Endothelial cell (in vitro differentiated cells): ENCODE data around the gene UNC119B. TPM values are rescaled to one million over a fixed set of nuclear protein-coding genes. Genes with fewer than 3 reads are reported as not detected.

ENCODE experiments used
- DNase-seq: peaks from one replicate; pipeline ENCODE4 v3.0.0; 2021; ENCODE audit warnings: low spot score
- H3K27ac Mint-ChIP-seq: one replicate; pipeline ENCODE4 v1.8.0; 2021; ENCODE audit warnings: mixed read lengths, inconsistent platforms; ENCODE audit not compliant: unreplicated experiment
- H3K27me3 Mint-ChIP-seq: one replicate; pipeline ENCODE4 v1.8.0; 2021; ENCODE audit warnings: mild to moderate bottlenecking, moderate library complexity, mixed read lengths, inconsistent platforms; ENCODE audit not compliant: unreplicated experiment
- H3K36me3 Mint-ChIP-seq: one replicate; pipeline ENCODE4 v1.8.0; 2021; ENCODE audit warnings: mild to moderate bottlenecking, low read depth, mixed read lengths, inconsistent platforms; ENCODE audit not compliant: unreplicated experiment
- H3K4me1 Mint-ChIP-seq: one replicate; pipeline ENCODE4 v1.8.0; 2021; ENCODE audit warnings: mild to moderate bottlenecking, mixed read lengths, inconsistent platforms; ENCODE audit not compliant: unreplicated experiment
- H3K4me3 Mint-ChIP-seq: one replicate; pipeline ENCODE4 v1.8.0; 2021; ENCODE audit warnings: mild to moderate bottlenecking, mixed read lengths, inconsistent platforms; ENCODE audit not compliant: unreplicated experiment
- H3K9me3 Mint-ChIP-seq: one replicate; pipeline ENCODE4 v1.8.0; 2021; ENCODE audit warnings: mixed read lengths, inconsistent platforms; ENCODE audit not compliant: unreplicated experiment
- CTCF ChIP-seq: fragments of 200-600 bp; sonication (generic); IDR thresholded peaks from one replicate; pipeline ENCODE4 v1.5.0; 2021; ENCODE audit warnings: antibody characterized with exemption; ENCODE audit not compliant: unreplicated experiment
- total RNA-seq: library from RNA; stranded (reverse); fragmentation: NEBNext Ultra II Directional; extraction: Animal tissue kit (Norgen Biotek cat#: 25700); gene quantifications from one replicate; pipeline ENCODE4 v1.2.1, GENCODE V29; 2021; ENCODE audit not compliant: unreplicated experiment

Gene UNC119B
- total RNA-seq, 1 donor from 2014 or later = 35.0 TPM

DNA sequence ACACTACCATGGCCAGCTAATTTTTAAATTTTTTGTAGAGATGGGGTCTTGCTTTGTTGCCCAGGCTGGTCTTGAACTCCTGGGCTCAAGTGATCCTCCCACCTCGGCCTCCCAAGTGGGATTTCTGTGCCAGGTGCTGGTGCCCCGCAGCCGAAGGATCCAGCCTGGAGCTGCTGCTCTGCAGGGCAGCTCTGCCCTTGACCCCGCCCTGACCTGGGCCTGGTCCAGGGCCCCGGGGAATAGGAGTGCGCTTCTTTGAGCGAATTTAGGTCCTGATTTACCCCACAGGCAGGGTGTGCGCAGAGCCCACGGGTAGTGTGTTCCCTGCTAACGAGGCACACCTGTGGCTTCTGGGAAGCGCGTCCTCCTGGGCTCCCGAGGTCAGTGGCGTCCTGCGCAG is 30.6 kb downstream of the UNC119B start:
- Mint-ChIP-seq H3K9me3 (no peaks in the 10 kb centered on the region), H3K36me3 (no peaks in the 10 kb centered on the region), H3K4me3 (no peak overlapping the region), H3K27ac (no peak overlapping the region), H3K27me3 (peaks cover 3% of the 10 kb centered on the region), H3K4me1 (no peaks in the 10 kb centered on the region)
- no peak for TF ChIP-seq CTCF
- no peak for DNase-seq

DNA sequence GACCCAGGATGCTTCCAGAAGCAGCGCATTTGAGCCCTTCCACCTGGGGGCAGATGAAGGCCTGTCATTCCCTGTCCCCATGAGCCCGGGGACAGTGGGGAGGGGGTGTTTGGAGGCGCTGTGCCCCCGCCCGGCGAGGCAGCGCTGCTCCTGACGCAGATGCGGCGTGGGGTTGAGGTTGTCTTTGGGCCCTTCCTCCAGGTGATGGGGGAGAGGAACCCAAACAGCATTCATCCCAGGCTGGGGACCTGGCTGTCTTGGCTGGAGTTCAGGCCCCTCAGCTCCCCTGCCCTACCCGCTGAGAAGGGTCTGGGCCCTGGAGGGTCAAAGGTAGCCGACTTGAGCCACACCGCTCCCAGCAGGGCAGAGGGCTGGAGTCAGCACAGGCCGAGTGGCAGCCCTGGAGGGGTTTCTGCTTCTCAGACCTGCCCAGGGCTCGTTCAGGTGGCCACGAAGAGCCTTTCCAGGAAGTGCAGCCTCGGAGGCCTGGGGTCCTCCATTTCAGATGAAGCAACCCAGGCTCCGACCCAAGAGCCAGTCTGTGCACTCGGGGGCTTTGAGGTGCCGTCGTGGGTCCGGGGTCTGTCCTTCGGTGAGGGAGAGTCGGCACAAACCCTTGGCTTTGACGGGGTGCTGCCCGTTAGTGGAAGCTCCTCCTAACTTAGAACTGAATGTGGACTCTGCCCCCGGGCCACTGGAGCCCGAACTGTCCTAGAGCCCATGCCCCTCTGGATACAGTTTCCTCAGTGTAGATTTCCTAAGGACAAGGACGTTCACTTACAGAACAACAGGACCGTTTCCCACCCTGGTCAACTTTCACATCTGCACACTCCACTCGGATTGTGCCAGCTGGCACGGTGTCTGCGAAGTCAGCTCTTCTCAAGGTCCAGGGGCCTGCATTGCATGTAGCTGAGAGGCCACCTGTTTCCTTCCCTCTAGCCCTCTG is 31.5 kb downstream of the UNC119B start:
- Mint-ChIP-seq H3K27me3 (peaks cover 3% of the 10 kb centered on the region), H3K9me3 (no peaks in the 10 kb centered on the region), H3K4me3 (no peak overlapping the region), H3K36me3 (no peaks in the 10 kb centered on the region), H3K27ac (no peak overlapping the region), H3K4me1 (no peaks in the 10 kb centered on the region)
- TF ChIP-seq CTCF = no peak
- DNase-seq = no peak

DNA sequence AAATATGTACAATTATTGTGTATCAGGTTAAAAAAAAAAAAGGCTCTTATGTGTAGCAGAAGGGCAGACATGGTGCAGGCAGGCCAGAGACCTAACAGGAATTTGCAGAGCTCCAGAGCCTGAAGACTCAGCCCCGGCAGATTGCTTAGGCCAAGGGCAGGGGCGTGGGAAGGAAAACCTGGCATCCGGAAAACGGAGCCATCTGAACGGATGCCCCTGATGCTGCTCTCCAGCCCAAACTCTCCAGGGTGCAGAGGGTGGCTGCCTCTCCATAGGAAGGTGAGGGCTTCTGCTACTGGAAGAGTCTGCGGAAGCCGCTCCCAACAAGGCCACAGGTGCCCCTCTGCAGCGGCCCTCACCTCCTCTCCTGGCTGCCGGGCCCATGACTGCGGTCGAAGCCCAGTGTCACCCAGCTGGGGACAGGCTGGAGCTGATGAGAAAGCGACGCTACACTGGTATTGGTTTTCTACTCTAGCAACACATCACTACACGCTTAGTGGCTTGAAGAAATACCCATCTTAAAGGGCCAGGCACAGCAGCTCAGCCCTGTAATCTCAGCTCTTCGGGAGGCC is 34.8 kb downstream of the UNC119B start:
- H3K9me3 Mint-ChIP-seq = no peaks in the 10 kb centered on the region
- no peak for TF ChIP-seq CTCF
- H3K27ac Mint-ChIP-seq = no peak overlapping the region
- H3K4me1 Mint-ChIP-seq = no peaks in the 10 kb centered on the region
- peaks cover 3% of the 10 kb centered on the region for H3K27me3 Mint-ChIP-seq
- no peaks in the 10 kb centered on the region for H3K36me3 Mint-ChIP-seq
- H3K4me3 Mint-ChIP-seq = no peak overlapping the region
- DNase-seq = no peak

- Mint-ChIP-seq H3K4me1 (no peaks in the 10 kb centered on the region), H3K27ac (no peak overlapping the region), H3K9me3 (no peaks in the 10 kb centered on the region), H3K36me3 (no peaks in the 10 kb centered on the region), H3K4me3 (no peak overlapping the region), H3K27me3 (peaks cover 2% of the 10 kb centered on the region)
- no peak for DNase-seq
- TF ChIP-seq CTCF = no peak
These were observed 38.0 kb downstream of the UNC119B start for GRCh38 chr12:120748242-120748641.

- Mint-ChIP-seq H3K36me3 (no peaks in the 10 kb centered on the region), H3K27me3 (peaks cover 3% of the 10 kb centered on the region), H3K4me3 (no peak overlapping the region), H3K4me1 (no peaks in the 10 kb centered on the region), H3K27ac (no peak overlapping the region), H3K9me3 (no peaks in the 10 kb centered on the region)
- no peak for TF ChIP-seq CTCF
- no peak for DNase-seq
These were observed 39.0 kb downstream of the UNC119B start for GRCh38 chr12:120749256-120749655.
